Stimulated activated CD8-positive, alpha-beta memory T cell treated with anti-CD3 and anti-CD28 coated beads, Interleukin-4, amount 100 ng/mL, for 48 hours (primary cell): ENCODE results near the gene CFAP141.

ENCODE experiments used
- DNase-seq: peaks from one replicate; pipeline ENCODE4 v3.0.0-alpha.2; 2020

The CFAP141 gene

DNA sequence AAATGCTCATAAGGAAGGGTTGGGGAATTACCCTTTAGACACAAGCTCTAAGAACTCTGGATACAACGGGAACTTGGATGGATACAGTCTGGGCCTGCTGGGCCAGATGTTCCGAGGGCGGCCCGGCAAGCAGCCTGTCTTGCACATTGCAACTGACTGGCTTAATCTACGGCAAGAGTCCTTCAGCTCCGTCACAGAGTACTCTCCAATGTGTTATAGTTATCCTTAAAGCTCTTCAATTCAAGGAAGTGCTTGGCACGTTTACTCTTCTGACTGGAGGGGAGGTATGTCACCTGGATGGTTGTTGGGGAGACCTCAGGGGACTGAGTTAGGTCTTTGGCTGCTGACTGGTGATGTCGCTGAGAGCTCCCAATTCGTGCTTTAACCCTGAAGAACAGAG, 1.1 kb upstream of the CFAP141 start:
- no peak for DNase-seq

- DNase-seq = peak; percentile 49
Measured at GRCh38 chr1:154205778-154206177, 355 bp downstream of the CFAP141 start.

- DNase-seq = no peak
Measured at GRCh38 chr1:154199563-154199879, 6.6 kb downstream of the CFAP141 start.

DNA sequence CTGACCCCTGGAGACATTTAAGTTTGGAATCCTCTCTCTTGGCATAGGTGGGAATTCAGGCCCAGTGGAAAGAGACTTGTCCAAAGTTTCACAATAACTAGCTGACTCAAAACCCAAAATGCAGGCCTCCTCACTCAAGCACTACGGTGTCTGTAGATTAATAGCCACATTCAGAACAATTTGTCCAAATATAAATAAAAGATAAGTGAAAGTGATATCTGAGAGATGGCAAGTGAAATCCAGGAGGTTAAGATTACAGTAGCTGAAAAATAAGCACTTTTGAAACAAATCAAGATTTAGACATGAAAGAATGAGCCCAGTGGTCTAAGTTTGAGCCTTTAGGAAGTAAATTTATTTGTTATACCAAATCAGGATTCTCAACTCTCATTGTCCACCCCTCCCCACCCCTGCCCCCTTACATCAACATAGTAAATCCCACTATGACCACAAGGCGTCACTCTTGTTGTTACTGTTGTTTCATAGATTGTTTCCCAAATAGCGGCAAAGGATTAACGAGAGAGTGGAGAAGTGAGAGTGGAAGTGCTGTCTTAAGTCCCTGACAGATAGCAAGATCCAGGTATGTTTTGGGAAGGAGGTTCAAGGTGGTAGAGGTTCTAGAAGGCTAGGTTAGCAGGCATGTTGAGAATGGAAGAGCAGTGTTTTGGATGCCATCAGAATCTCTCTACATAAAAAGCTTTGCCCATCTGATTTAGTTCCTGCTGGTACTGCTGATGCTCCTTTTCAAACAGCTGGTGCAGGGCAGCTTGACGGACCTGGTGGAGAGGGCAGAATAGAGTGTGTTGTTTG, 7.2 kb downstream of the CFAP141 start:
- DNase-seq = peak; percentile 42

- no peak for DNase-seq
Measured at GRCh38 chr1:154193821-154194220, 12.3 kb downstream of the CFAP141 start.

DNA sequence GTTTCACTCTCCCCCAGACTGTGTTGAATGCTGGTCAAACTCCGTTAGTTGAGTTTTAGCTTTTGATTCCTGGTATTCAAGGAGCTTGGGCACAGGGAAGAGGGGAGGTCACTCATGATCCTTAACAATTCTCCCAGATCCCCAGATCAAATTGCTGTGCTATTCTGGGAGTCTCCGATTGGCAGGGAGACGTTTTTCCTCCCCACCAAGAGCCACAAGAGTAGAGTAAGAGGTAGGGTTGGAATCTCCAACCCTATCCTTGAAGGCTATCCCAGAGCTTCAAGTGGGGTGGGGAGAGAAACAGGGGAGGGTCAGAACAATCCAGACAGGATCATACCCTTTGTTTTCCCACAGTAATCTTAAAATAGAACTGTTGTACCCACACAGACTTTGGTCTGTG, 13.7 kb downstream of the CFAP141 start:
- no peak for DNase-seq

DNA sequence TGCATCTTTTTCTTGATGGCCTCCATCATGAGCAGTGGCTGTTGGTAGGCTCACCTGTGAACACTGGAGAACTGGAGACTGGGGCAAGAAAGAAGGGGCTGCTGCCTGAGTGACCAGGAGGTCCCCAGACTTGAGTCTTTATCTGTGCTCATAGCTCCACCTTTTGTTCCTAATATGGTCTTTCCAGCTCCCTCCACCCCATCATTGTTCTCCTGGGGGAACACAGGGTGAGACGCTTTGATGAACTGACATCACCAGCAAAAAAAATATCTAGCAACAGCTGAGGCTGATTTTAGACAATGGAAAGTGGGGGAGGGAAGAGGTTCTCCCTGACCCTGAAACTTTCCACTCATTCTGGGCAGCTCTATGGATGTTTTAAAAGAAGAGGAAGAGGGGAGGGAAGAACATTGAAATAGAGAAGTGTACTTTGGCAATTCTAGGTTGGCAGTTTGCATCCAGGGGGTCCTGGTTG, 14.1 kb downstream of the CFAP141 start, which contains the start of gene TPM3:
TSS of gene TPM3 (minus strand) at position 111 of the 472 bp plus-strand sequence. CDS start at position 29, 82 bp downstream.
- no peak for DNase-seq

GRCh38 chr1:154190550-154190949, 15.6 kb downstream of the CFAP141 start:
- DNase-seq = no peak

DNA sequence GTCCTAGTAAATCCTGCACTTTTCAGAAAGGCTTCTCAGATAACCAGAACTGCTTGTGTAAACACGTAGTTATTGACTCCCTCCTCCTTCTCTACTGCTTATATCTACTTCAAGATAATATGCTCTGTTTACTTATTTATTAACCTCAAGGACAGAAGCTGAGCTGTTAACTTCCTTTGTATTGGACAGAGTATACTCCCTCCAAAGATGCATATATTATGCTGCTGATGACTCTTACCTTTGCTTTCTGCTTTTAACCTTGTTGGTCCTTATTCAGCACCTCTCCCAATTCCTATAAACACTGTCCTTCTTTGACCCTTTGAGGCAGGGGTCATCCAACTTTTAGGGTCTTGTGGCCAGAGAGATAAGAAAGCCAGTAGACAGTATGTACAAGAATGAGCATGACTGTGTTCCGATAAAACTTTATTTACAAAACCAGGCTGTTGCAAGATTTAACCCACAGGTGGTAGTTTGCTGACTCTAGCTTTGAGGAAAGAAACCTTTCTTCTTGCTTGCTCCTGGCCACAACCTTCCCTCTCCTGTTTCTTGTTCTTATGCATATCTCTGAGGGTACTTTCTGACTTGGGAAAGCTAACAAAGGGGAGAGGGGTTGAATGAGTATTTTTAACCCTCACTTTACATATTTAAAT, 19.2 kb downstream of the CFAP141 start:
- DNase-seq = no peak

- peak; percentile 86 for DNase-seq
Measured at GRCh38 chr1:154186177-154186576, 20.0 kb downstream of the CFAP141 start.

DNA sequence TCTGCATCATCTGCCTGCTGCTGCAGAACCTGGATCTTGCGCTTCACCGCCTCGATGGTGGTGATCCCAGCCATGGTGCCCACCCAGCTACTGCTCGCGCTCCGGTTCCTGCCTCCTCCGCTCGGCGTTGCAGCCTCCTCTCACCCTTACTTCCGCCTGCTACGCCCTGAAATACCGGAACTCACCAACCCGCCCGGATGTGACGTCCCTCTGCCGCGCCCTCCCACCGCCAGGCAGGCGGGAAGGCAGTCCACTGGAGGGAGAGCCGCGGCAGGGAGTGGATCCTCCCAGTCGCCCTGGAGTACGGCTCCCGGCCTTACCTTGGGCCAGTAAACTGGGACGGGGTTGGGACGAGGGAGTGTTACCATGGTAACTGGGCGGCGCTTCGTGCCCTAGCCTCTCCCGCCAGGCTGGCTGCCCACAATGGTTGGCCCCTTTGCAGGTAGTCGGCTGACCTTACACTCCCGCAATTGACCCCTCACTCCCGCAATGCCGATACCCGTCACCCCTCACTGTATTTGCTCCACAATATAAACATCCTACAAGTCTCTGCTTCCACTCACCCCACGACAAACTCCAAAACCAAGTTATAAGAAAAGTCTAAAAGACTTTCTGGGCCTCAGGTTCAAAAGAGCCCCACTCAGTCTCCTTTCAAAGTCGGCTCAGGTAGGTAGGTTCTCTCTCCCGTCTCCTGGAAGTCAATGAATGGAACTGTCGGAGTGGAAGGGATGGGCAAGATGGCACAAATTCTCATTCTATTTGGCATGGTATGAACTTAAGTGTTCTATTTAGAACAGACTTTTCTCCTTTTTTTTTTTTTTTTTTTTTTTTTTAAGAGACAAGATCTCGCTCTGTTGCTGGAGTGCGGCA, 22.9 kb downstream of the CFAP141 start:
- DNase-seq = peak; percentile 98

GRCh38 chr1:154182344-154183045, 23.6 kb downstream of the CFAP141 start:
- peak; percentile 86 for DNase-seq

DNA sequence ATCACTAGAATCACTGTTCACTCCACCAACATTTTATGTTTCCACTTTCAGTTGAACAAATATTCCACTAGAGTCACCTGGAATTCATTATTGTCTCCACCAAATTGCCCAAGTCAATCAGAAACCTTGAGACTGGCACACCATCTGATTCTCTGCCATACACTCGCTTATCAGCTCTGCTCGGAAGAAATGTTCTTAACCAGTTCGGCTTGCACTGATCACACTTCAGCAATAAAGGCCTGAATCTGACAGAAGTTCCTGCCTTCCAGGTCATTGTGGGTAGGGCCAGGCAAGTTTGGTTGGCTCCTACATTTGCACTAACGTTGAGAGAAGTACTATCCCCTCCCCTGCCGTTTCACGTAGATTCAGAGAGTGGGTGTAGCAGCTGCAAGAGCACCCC, 24.2 kb downstream of the CFAP141 start:
- DNase-seq = no peak

GRCh38 chr1:154179946-154180687, 26.0 kb downstream of the CFAP141 start:
- no peak for DNase-seq

DNA sequence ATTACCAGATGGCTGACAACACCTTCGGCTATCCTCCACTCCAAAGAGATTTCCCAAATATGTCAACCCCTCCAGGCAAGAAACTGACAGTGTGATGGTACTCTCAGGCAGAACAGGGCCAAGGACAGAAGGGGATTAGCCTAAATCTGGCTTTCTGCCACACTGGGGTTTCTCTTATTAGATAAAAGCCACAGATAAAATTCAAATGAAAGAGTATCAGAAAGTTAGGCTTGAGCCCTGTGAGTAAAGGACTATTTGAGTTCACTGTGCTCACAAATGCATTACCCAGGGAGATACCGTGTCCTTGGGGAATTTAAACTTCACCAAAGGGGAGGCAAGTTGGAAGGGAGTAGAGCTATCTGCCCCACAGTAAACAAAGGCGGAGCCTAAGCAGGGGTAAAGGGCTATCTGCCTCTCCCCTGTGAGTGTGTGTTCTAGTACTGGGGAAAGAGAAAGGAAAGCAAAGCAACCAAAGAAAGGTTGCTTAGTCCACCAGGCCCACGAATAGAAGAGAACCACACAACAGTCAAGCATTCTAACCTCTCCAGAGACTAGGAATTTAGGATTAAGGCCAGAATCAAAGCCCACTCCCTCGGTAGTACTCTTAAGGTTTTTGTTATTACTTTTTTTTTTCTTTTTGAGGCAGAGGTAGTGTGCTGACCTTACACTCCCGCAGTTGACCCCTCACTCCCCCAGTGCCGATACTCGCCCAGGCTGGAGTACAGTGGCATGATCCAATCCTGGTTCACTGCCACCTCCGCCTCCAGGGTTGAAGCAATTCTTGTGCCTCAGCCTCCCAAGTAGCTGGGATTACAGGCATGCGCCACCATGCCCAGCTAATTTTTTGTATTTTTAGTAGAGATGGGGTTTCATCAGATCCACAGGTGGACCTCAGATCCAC, 27.0 kb downstream of the CFAP141 start:
- no peak for DNase-seq

- DNase-seq = no peak
Measured at GRCh38 chr1:154178013-154178412, 28.1 kb downstream of the CFAP141 start.

DNA sequence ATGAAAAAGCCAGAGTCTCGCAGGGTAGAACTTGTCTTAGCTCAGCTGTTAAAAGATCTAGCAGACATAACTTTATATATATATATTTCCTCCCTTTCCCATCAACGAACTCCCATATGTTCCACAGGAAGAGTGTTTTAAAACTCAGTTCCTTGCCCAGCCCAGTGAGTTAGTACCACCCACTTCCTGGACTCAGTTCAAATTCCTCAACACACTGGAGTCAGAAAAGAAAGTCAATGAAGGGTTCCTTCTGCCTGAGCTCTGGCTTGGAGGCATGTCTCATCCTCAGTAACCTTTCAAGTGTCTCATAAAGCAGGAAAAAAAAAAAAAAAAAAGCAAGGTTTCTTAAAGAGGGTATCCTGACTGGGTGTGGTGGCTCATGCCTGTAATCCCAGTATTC, 29.8 kb downstream of the CFAP141 start:
- DNase-seq = no peak

DNA sequence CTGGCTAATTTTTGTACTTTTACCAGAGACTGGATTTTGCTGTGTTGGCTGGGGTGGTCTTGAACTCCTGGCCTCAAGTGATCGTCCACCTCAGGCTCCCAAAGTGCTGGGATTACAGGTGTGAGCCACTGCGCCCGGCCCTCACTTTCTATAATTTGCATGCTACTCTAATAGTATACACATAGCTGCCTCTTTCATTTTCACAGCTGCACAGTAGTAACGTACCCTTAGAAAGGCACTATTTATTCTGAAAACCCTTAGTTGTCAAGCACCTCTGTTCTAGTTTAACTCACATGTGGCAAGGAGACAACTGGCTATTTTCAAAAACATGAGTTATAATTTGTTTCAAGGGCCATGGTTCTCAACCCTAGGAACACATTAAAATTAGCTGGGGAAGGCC, 31.5 kb downstream of the CFAP141 start:
- no peak for DNase-seq

GRCh38 chr1:154171880-154172279, 34.3 kb downstream of the CFAP141 start:
- no peak for DNase-seq

DNA sequence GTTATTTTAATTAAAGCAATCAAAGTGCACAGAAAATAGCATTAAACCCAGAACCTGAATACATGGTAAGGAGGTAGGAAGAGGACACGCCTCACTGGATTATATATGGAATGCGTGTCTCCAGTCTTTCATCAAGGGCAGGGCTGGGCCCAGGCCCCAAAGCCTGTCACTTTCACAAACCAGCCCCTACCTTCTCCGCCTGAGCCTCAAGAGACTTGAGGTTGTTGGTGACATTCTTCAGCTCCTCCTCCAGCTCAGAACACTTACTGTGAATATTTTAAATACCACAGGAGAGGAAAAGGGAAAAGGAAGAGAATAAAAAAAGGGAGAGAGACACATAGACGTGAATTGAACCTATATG, 34.9 kb downstream of the CFAP141 start:
- no peak for DNase-seq
